ENCODE results near the gene ZFR2.

The ZFR2 gene

DNA sequence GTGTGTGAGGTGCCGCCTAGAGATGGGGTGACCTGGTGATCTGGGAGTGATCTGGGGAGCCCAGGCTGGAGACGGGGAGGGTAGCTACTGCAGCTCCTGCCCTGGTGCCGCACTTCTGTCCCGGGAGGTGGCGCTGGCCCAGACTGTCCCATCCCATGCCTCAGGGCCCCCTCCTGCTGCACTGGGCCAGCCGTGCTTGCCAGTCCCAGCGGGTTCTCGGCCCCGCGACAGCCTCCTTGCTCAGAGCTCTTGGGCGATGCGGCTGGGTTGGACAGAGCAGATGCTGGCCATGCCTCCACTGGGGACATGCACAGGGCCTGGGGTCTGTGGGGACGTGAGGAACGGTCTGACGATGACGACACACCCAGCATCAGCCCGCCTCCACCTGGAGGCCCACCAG lies 99.3 kb downstream of the ZFR2 start:
- no peak overlapping the region for H3K4me2 ChIP-seq (ENCODE audit: insufficient read depth, low read length)
- H3K36me3 ChIP-seq (ENCODE audit: insufficient read depth, low read length) = peaks cover 34% of the 10 kb centered on the region
- ATAC-seq (ENCODE audit: insufficient read depth, low read depth) (no peak), DNase-seq (no peak)
- no peaks in the 10 kb centered on the region for H3K4me1 ChIP-seq (ENCODE audit: insufficient read depth, low read length)
- H3K79me2 ChIP-seq (ENCODE audit: insufficient read depth, low read length) = no peaks in the 10 kb centered on the region
- no peak overlapping the region for H3K4me3 ChIP-seq (ENCODE audit: low read depth in 1 of 2, low read length in 2 of 2)
- no peaks in the 10 kb centered on the region for H4K20me1 ChIP-seq (ENCODE audit: insufficient read depth, low read length)
- H3K27me3 ChIP-seq (ENCODE audit: insufficient read depth, low read length, poor library complexity) = no peaks in the 10 kb centered on the region
- no peak overlapping the region for H2AFZ ChIP-seq (ENCODE audit: low read depth, low read length)
- no peaks in the 10 kb centered on the region for H3K9me3 ChIP-seq (ENCODE audit: insufficient read depth, low read length, severe bottlenecking)
- TF ChIP-seq EZH2 (IDR thresholded peaks at IDR 0.05; ENCODE audit: borderline replicate concordance, low read depth, low read length, severe bottlenecking) = no peak
- TF ChIP-seq, protein P1, sequence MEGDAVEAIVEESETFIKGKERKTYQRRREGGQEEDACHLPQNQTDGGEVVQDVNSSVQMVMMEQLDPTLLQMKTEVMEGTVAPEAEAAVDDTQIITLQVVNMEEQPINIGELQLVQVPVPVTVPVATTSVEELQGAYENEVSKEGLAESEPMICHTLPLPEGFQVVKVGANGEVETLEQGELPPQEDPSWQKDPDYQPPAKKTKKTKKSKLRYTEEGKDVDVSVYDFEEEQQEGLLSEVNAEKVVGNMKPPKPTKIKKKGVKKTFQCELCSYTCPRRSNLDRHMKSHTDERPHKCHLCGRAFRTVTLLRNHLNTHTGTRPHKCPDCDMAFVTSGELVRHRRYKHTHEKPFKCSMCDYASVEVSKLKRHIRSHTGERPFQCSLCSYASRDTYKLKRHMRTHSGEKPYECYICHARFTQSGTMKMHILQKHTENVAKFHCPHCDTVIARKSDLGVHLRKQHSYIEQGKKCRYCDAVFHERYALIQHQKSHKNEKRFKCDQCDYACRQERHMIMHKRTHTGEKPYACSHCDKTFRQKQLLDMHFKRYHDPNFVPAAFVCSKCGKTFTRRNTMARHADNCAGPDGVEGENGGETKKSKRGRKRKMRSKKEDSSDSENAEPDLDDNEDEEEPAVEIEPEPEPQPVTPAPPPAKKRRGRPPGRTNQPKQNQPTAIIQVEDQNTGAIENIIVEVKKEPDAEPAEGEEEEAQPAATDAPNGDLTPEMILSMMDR (IDR thresholded peaks at IDR 0.05; ENCODE audit: borderline replicate concordance, extremely low read depth, low read length, poor library complexity, severe bottlenecking) = no peak
- H3K27ac ChIP-seq (ENCODE audit: low read length) = no peak overlapping the region
- H3K9ac ChIP-seq (ENCODE audit: low read depth, low read length) = no peak overlapping the region

DNA sequence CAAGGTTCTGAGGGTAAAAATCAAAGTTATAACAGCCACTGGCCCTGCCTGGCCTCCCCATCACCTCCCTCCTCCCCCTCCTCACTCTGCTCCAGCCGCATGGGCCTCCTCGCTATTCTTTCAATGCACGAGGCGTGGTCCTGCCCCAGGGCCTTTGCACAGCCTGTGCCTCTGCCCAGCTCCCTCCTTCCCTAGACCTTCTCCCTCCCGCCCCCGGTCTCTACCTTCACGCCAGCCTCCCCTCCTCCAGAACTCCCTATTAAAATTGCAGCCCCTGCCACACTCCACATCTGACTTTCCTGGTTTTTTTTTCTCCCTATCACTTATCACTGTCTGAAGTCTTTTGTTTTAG lies 100.1 kb downstream of the ZFR2 start:
- Histone ChIP-seq H3K4me2 (ENCODE audit: insufficient read depth, low read length) (no peak overlapping the region), H3K27ac (ENCODE audit: low read length) (no peak overlapping the region), H3K36me3 (ENCODE audit: insufficient read depth, low read length) (peaks cover 34% of the 10 kb centered on the region), H3K27me3 (ENCODE audit: insufficient read depth, low read length, poor library complexity) (no peaks in the 10 kb centered on the region), H4K20me1 (ENCODE audit: insufficient read depth, low read length) (no peaks in the 10 kb centered on the region), H3K4me3 (ENCODE audit: low read depth in 1 of 2, low read length in 2 of 2) (no peak overlapping the region), H3K79me2 (ENCODE audit: insufficient read depth, low read length) (no peaks in the 10 kb centered on the region), H3K9me3 (ENCODE audit: insufficient read depth, low read length, severe bottlenecking) (no peaks in the 10 kb centered on the region), H3K9ac (ENCODE audit: low read depth, low read length) (no peak overlapping the region), H2AFZ (ENCODE audit: low read depth, low read length) (no peak overlapping the region), H3K4me1 (ENCODE audit: insufficient read depth, low read length) (0 out of 2 replicates have a peak, but pooled peaks cover 2% of the 10 kb centered on the region)
- ATAC-seq (ENCODE audit: insufficient read depth, low read depth) (no peak), DNase-seq (no peak)
- TF ChIP-seq, protein P1 (IDR thresholded peaks at IDR 0.05; ENCODE audit: borderline replicate concordance, extremely low read depth, low read length, poor library complexity, severe bottlenecking) = no peak
- no peak for TF ChIP-seq EZH2 (IDR thresholded peaks at IDR 0.05; ENCODE audit: borderline replicate concordance, low read depth, low read length, severe bottlenecking)

DNA sequence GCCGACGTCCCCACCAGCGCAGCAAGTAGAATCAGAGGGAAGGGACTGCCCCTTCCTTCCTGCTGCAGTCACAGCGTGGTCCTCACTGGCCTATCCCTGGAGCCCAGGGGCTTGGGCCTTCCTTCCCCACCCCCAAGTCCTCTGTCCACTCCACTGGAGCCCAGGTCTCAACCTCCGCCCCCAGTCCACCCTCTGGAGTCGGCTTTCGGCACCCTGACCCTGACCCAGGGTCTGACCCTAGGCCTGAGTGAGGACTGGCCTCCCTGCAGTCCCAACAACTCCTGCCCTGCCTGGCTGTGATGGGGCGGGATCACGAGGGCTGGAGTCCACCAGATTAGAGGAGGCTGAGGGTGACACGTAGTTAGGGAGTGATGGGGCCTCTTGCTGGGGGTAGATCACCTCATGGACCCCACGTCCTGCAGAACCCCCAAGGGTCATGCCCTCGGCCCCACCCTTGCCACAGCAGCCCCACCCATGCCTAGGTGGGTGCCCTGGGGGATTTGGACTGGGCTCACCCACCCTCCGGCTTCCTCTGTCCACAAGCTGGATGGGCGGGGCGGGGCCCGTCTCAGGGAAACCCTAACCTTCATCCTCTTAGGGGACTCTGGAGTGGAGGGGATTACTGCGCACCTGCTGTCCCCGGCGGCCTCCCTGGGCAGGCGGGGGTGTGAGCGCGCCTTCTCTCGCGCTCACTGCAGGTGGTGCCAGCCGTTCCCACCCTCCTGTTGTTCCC lies 100.7 kb downstream of the ZFR2 start:
- H3K27me3 ChIP-seq (ENCODE audit: insufficient read depth, low read length, poor library complexity) = no peaks in the 10 kb centered on the region
- H3K79me2 ChIP-seq (ENCODE audit: insufficient read depth, low read length) = peaks cover 4% of the 10 kb centered on the region
- H3K9ac ChIP-seq (ENCODE audit: low read depth, low read length) = no peak overlapping the region
- peaks cover 7% of the 10 kb centered on the region for H3K4me1 ChIP-seq (ENCODE audit: insufficient read depth, low read length)
- H4K20me1 ChIP-seq (ENCODE audit: insufficient read depth, low read length) = no peaks in the 10 kb centered on the region
- no peak for ATAC-seq (ENCODE audit: insufficient read depth, low read depth)
- H3K4me2 ChIP-seq (ENCODE audit: insufficient read depth, low read length) = no peak overlapping the region
- no peak overlapping the region for H3K27ac ChIP-seq (ENCODE audit: low read length)
- no peak for DNase-seq
- H3K36me3 ChIP-seq (ENCODE audit: insufficient read depth, low read length) = peaks cover 34% of the 10 kb centered on the region
- no peak overlapping the region for H3K4me3 ChIP-seq (ENCODE audit: low read depth in 1 of 2, low read length in 2 of 2)
- TF ChIP-seq, protein P1 (IDR thresholded peaks at IDR 0.05; ENCODE audit: borderline replicate concordance, extremely low read depth, low read length, poor library complexity, severe bottlenecking) = no peak
- TF ChIP-seq EZH2 (IDR thresholded peaks at IDR 0.05; ENCODE audit: borderline replicate concordance, low read depth, low read length, severe bottlenecking) = no peak
- no peaks in the 10 kb centered on the region for H3K9me3 ChIP-seq (ENCODE audit: insufficient read depth, low read length, severe bottlenecking)
- no peak overlapping the region for H2AFZ ChIP-seq (ENCODE audit: low read depth, low read length)

Data from DND-41 (cell line).